HUES48 (cell line): ENCODE results near the gene ACKR1.

ENCODE experiments used
- H3K27ac ChIP-seq: one replicate; pipeline ENCODE4 v1.7.0; 2013; ENCODE audit warnings: low read depth, low read length, inconsistent platforms
- H3K27me3 ChIP-seq: 2 replicates; pipeline ENCODE4 v1.6.1; 2013; ENCODE audit warnings: mild to moderate bottlenecking, low read length; ENCODE audit not compliant: control insufficient read depth, insufficient read depth
- H3K36me3 ChIP-seq: 2 replicates; pipeline ENCODE4 v1.6.1; 2013; ENCODE audit warnings: low read length; ENCODE audit not compliant: control insufficient read depth, insufficient read depth
- H3K4me1 ChIP-seq: 2 replicates; pipeline ENCODE4 v1.6.1; 2013; ENCODE audit warnings: mild to moderate bottlenecking, low read length; ENCODE audit not compliant: control insufficient read depth, insufficient read depth
- H3K4me3 ChIP-seq: 2 replicates; pipeline ENCODE4 v1.5.1; 2013; ENCODE audit warnings: mild to moderate bottlenecking, low read depth, low read length
- H3K9ac ChIP-seq: 2 replicates; pipeline ENCODE4 v1.6.1; 2013; ENCODE audit warnings: mild to moderate bottlenecking, low read depth, low read length, moderate library complexity
- H3K9me3 ChIP-seq: 2 replicates; pipeline ENCODE4 v1.6.1; 2013; ENCODE audit warnings: low read length; ENCODE audit not compliant: control insufficient read depth, insufficient read depth

The ACKR1 gene

DNA sequence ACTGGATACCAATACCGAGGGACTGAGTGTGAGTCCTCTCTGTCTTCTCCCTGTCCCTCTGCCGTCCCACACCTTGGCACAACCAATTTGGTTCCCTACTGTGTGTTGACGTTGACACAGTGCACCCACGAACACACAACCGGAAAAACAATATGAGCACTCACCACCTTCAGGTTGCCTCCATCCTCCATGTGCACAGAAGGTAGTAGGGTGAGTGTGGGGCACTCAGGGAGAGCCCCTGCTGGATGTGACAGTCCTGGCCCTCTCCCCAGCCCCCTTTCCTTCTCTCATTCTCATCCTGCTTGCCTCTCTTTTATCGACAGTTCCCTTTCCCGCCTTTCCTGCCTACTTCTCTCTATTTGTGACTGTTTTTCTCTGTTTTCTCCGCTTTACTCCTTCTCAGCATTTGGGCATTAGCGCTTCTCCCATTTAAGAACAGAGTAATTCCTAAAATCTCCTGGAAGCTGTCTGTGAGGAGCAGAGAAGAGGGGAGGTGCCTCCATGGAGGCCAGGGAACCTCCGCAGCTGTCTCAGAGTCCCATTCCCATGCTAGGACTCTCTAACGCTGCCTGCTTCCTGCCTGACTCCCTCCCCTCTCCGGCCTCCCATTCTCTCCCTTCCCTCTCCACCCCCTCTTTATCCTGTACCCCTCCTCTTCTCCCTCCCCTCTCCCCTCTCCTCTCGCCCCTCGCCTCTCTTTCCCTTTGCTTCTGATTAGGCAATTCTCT lies 16.9 kb upstream of the ACKR1 start:
- Histone ChIP-seq H3K36me3 (no peaks in the 10 kb centered on the region), H3K4me1 (peaks cover 22% of the 10 kb centered on the region; the same call in 1 of the 2 replicates), H3K9ac (peak overlapping the region; percentile 79), H3K27ac (peak overlapping the region; percentile 72), H3K4me3 (peak overlapping the region; percentile 77), H3K27me3 (no peaks in the 10 kb centered on the region), H3K9me3 (no peaks in the 10 kb centered on the region)

GRCh38 chr1:159188375-159188788 lies 16.3 kb upstream of the ACKR1 start:
- no peaks in the 10 kb centered on the region for H3K9me3 ChIP-seq
- peaks cover 22% of the 10 kb centered on the region; the same call in 1 of the 2 replicates for H3K4me1 ChIP-seq
- H3K36me3 ChIP-seq = no peaks in the 10 kb centered on the region
- H3K27me3 ChIP-seq = no peaks in the 10 kb centered on the region
- peak overlapping the region; percentile 72 for H3K27ac ChIP-seq
- peak overlapping the region; percentile 79 for H3K9ac ChIP-seq
- H3K4me3 ChIP-seq = peak overlapping the region; percentile 77

DNA sequence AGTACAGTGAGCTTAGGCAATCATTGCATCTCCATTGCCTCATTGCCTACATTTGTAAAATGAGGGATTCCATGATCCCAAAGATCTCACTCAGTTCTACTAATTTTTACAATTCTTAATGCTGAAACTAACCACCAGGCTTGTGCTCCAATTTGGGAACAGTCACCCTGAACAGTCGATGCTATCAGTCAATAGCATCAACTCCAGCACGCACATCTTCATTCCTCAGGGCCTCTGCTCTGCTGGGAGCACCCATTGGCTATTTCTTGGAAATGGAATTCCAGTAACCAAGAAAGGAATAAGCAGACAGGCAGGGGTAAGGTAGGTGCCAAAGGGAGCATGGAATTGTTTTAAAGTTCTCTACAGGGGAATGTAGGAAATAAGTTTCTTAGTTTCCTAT lies 14.2 kb upstream of the ACKR1 start:
- no peak overlapping the region for H3K27ac ChIP-seq
- H3K9ac ChIP-seq = no peak overlapping the region
- H3K4me1 ChIP-seq = peaks cover 22% of the 10 kb centered on the region; the same call in 1 of the 2 replicates
- H3K27me3 ChIP-seq = no peaks in the 10 kb centered on the region
- H3K9me3 ChIP-seq = no peaks in the 10 kb centered on the region
- no peak overlapping the region for H3K4me3 ChIP-seq
- H3K36me3 ChIP-seq = no peaks in the 10 kb centered on the region

- Histone ChIP-seq H3K4me3 (no peak overlapping the region), H3K4me1 (no peaks in the 10 kb centered on the region)
Observed at GRCh38 chr1:159196543-159196942, 8.1 kb upstream of the ACKR1 start.

GRCh38 chr1:159197561-159198557 lies 6.8 kb upstream of the ACKR1 start:
- H3K27me3 ChIP-seq = no peaks in the 10 kb centered on the region
- no peaks in the 10 kb centered on the region for H3K4me1 ChIP-seq
- no peak overlapping the region for H3K4me3 ChIP-seq
- H3K36me3 ChIP-seq = no peaks in the 10 kb centered on the region
- H3K27ac ChIP-seq = no peak overlapping the region
- no peaks in the 10 kb centered on the region for H3K9me3 ChIP-seq
- no peak overlapping the region for H3K9ac ChIP-seq

More at GRCh38 chr1:159196543-159196942, 8.1 kb upstream of the ACKR1 start:
- no peaks in the 10 kb centered on the region for H3K9me3 ChIP-seq
- H3K9ac ChIP-seq = no peak overlapping the region
- no peaks in the 10 kb centered on the region for H3K27me3 ChIP-seq
- no peaks in the 10 kb centered on the region for H3K36me3 ChIP-seq
- no peak overlapping the region for H3K27ac ChIP-seq

DNA sequence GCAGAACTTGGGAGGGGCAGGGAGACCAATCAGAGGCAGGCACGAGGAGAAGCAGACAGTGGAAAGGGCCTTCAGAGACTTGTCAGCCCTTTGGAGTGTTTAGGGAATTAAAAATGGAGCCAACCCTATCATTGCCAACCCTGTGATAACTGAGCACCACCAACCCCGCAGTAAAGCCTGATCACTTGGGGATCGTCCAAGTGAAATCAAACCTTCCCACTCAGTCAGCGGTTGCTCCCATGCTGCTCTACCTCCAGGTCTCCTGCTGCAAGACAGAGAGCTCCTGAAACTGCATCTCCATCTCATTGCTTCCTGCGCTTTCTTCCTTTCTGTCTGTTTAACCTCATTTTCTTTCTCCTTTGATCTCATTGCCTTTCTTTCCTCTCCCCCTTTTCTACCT lies 4.8 kb upstream of the ACKR1 start:
- H3K36me3 ChIP-seq = no peaks in the 10 kb centered on the region
- no peaks in the 10 kb centered on the region for H3K27me3 ChIP-seq
- no peaks in the 10 kb centered on the region for H3K4me1 ChIP-seq
- no peak overlapping the region for H3K27ac ChIP-seq
- H3K9ac ChIP-seq = no peak overlapping the region
- H3K9me3 ChIP-seq = no peaks in the 10 kb centered on the region
- no peak overlapping the region for H3K4me3 ChIP-seq

DNA sequence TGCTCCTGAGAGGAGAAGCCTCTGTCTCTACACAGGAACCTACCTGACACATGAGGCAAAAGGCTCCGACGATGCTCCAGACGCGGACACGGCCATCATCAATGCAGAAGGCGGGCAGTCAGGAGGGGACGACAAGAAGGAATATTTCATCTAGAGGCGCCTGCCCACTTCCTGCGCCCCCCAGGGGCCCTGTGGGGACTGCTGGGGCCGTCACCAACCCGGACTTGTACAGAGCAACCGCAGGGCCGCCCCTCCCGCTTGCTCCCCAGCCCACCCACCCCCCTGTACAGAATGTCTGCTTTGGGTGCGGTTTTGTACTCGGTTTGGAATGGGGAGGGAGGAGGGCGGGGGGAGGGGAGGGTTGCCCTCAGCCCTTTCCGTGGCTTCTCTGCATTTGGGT lies 3.9 kb upstream of the ACKR1 start:
- Histone ChIP-seq H3K9ac (no peak overlapping the region), H3K27ac (no peak overlapping the region), H3K4me1 (no peaks in the 10 kb centered on the region), H3K27me3 (no peaks in the 10 kb centered on the region), H3K36me3 (no peaks in the 10 kb centered on the region), H3K4me3 (no peak overlapping the region), H3K9me3 (no peaks in the 10 kb centered on the region)

DNA sequence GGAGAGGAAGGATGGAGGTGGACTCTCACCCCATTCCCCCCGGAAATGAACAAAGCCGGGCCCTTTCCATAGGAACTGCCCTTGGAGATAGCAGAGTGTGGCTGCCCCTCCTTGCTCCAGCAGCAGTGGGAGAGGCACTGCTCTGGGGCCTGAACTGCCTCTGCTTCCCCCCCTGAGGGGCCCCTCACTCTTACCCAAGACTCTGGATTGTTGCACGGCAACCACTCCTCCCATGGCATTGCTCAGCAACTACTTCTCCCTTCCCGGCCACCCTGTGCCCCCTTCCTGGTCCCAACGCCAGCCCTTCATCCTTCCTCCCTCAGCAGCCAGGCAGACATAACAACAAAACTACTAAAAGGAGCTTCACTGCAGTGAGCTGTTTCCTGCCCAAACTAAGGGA lies 3.0 kb upstream of the ACKR1 start:
- H3K27me3 ChIP-seq = no peaks in the 10 kb centered on the region
- H3K4me1 ChIP-seq = no peaks in the 10 kb centered on the region

DNA sequence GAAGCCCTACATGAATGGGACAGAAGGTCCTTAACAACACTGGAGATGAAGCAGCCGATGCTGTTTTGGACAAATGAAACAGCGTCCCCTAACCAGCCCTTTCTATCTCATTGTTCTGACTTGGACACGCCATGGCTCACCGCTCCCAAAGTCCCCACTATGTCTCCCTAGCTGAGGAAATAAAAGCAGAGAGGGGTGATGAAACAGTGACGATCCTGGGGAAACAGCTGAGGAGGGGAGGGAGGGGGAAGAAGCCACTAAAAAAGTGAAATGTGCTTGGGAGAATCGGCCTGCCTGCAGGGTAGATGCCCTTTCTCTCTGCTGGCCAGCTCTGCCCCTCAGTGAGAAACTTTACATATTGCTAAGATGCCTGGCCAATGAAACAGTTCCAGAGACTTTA lies 1.1 kb upstream of the ACKR1 start:
- no peaks in the 10 kb centered on the region for H3K27me3 ChIP-seq
- no peak overlapping the region for H3K4me3 ChIP-seq
- no peak overlapping the region for H3K9ac ChIP-seq
- H3K9me3 ChIP-seq = no peaks in the 10 kb centered on the region
- H3K4me1 ChIP-seq = 0 out of 2 replicates have a peak, but pooled peaks cover 4% of the 10 kb centered on the region
- no peaks in the 10 kb centered on the region for H3K36me3 ChIP-seq
- H3K27ac ChIP-seq = no peak overlapping the region

More for the DNA sequence above, 3.0 kb upstream of the ACKR1 start:
- no peak overlapping the region for H3K27ac ChIP-seq
- H3K36me3 ChIP-seq = no peaks in the 10 kb centered on the region
- H3K9me3 ChIP-seq = no peaks in the 10 kb centered on the region
- H3K9ac ChIP-seq = no peak overlapping the region
- H3K4me3 ChIP-seq = no peak overlapping the region

- Histone ChIP-seq H3K4me1 (0 out of 2 replicates have a peak, but pooled peaks cover 8% of the 10 kb centered on the region), H3K27me3 (no peaks in the 10 kb centered on the region), H3K9me3 (no peaks in the 10 kb centered on the region), H3K9ac (no peak overlapping the region), H3K4me3 (no peak overlapping the region), H3K27ac (no peak overlapping the region), H3K36me3 (no peaks in the 10 kb centered on the region)
Observed at GRCh38 chr1:159205225-159205624, 550 bp downstream of the ACKR1 start.

GRCh38 chr1:159206110-159206509 lies 1.4 kb downstream of the ACKR1 start:
- Histone ChIP-seq H3K36me3 (no peaks in the 10 kb centered on the region), H3K9me3 (no peaks in the 10 kb centered on the region), H3K9ac (no peak overlapping the region), H3K27me3 (no peaks in the 10 kb centered on the region), H3K4me1 (peaks cover 13% of the 10 kb centered on the region), H3K4me3 (no peak overlapping the region), H3K27ac (no peak overlapping the region)
